HG03439 (cell line): ENCODE data around the gene FBXW5.

Experiments
- ATAC-seq: cut with Tn5 transposase; IDR thresholded peaks from one replicate; pipeline ENCODE4 v1.9.1; 2021; ENCODE audit warnings: mild to moderate bottlenecking, moderate library complexity; ENCODE audit not compliant: unreplicated experiment

FBXW5 gene

GRCh38 chr9:136978073-136978864 lies 33.7 kb upstream of the FBXW5 start:
- no peak for ATAC-seq

GRCh38 chr9:136977649-136978072 lies 33.1 kb upstream of the FBXW5 start:
- ATAC-seq: no peak

- ATAC-seq: no peak
Measured at GRCh38 chr9:136977223-136977622, 32.7 kb upstream of the FBXW5 start, which contains the start of gene PTGDS. TSS of gene PTGDS (plus strand) at chr9:136977504. CDS start at chr9:136977579, 75 bp downstream.

- no peak for ATAC-seq
Measured at GRCh38 chr9:136975644-136976043, 31.1 kb upstream of the FBXW5 start.

GRCh38 chr9:136974817-136975535 lies 30.4 kb upstream of the FBXW5 start:
- no peak for ATAC-seq

GRCh38 chr9:136973618-136974617 lies 29.4 kb upstream of the FBXW5 start:
- no peak for ATAC-seq

GRCh38 chr9:136972743-136973142 lies 28.2 kb upstream of the FBXW5 start:
- ATAC-seq: no peak

- ATAC-seq: no peak
Measured at GRCh38 chr9:136972335-136972734, 27.8 kb upstream of the FBXW5 start.

- no peak for ATAC-seq
Measured at GRCh38 chr9:136971746-136972145, 27.2 kb upstream of the FBXW5 start.

- ATAC-seq: no peak
Measured at GRCh38 chr9:136970361-136970760, 25.8 kb upstream of the FBXW5 start.

- ATAC-seq: no peak
Measured at GRCh38 chr9:136969774-136970173, 25.2 kb upstream of the FBXW5 start.

- ATAC-seq: no peak
Measured at GRCh38 chr9:136969150-136969549, 24.6 kb upstream of the FBXW5 start.

- no peak for ATAC-seq
Measured at GRCh38 chr9:136968333-136969127, 24.0 kb upstream of the FBXW5 start.

GRCh38 chr9:136965771-136966484 lies 21.4 kb upstream of the FBXW5 start:
- ATAC-seq: no peak

- no peak for ATAC-seq
Measured at GRCh38 chr9:136964833-136965422, 20.4 kb upstream of the FBXW5 start.

- no peak for ATAC-seq
Measured at GRCh38 chr9:136964171-136964689, 19.7 kb upstream of the FBXW5 start.

GRCh38 chr9:136963751-136964150 lies 19.2 kb upstream of the FBXW5 start:
- ATAC-seq: no peak

- no peak for ATAC-seq
Measured at GRCh38 chr9:136963341-136963740, 18.8 kb upstream of the FBXW5 start.

- no peak for ATAC-seq
Measured at GRCh38 chr9:136962701-136963248, 18.2 kb upstream of the FBXW5 start.
